GM19023 (cell line): ENCODE data around the gene ABCG1.

ENCODE experiments used
- ATAC-seq: cut with Tn5 transposase; IDR thresholded peaks from one replicate; pipeline ENCODE4 v1.9.1; 2021; ENCODE audit warnings: mild to moderate bottlenecking, moderate library complexity; ENCODE audit not compliant: unreplicated experiment

ABCG1 gene

GRCh38 chr21:42231756-42232155, 12.8 kb downstream of the ABCG1 start:
- no peak for ATAC-seq

GRCh38 chr21:42232176-42232825, 13.4 kb downstream of the ABCG1 start:
- no peak for ATAC-seq

- ATAC-seq, result peak; percentile 56
These were observed 14.4 kb downstream of the ABCG1 start for GRCh38 chr21:42233067-42233961.

GRCh38 chr21:42234041-42234440, 15.1 kb downstream of the ABCG1 start:
- no peak for ATAC-seq

GRCh38 chr21:42234464-42235241, 15.7 kb downstream of the ABCG1 start:
- no peak for ATAC-seq

GRCh38 chr21:42235593-42235992, 16.7 kb downstream of the ABCG1 start:
- ATAC-seq, result no peak

- no peak for ATAC-seq
These were observed 17.1 kb downstream of the ABCG1 start for GRCh38 chr21:42236014-42236413.

GRCh38 chr21:42236693-42237092, 17.8 kb downstream of the ABCG1 start:
- ATAC-seq, result no peak

- no peak for ATAC-seq
These were observed 18.2 kb downstream of the ABCG1 start for GRCh38 chr21:42237161-42237560.

- ATAC-seq, result no peak
These were observed 18.6 kb downstream of the ABCG1 start for GRCh38 chr21:42237577-42237976.

- ATAC-seq, result no peak
These were observed 19.4 kb downstream of the ABCG1 start for GRCh38 chr21:42238185-42238934.

- ATAC-seq, result no peak
These were observed 20.6 kb downstream of the ABCG1 start for GRCh38 chr21:42239556-42239955.

GRCh38 chr21:42239973-42240372, 21.0 kb downstream of the ABCG1 start:
- no peak for ATAC-seq

GRCh38 chr21:42242611-42243010, 23.7 kb downstream of the ABCG1 start:
- ATAC-seq, result no peak

GRCh38 chr21:42243026-42243425, 24.1 kb downstream of the ABCG1 start:
- no peak for ATAC-seq

GRCh38 chr21:42245331-42246193, 26.6 kb downstream of the ABCG1 start:
- ATAC-seq, result no peak

- no peak for ATAC-seq
These were observed 28.8 kb downstream of the ABCG1 start for GRCh38 chr21:42247716-42248115.

- no peak for ATAC-seq
These were observed 29.3 kb downstream of the ABCG1 start for GRCh38 chr21:42248241-42248640.

GRCh38 chr21:42248783-42249597, 30.1 kb downstream of the ABCG1 start:
- ATAC-seq, result peak; percentile 82
